H9 (cell line): Measurements from ENCODE around the gene UPF3A. TPM values are rescaled to one million over a fixed set of nuclear protein-coding genes. Genes with fewer than 3 reads are reported as not detected.
A peak's percentile ranks its signal among the peaks of the same experiment; 100 is the strongest.

ENCODE experiments used
- DNase-seq: peaks from one replicate; pipeline ENCODE4 v3.0.0-alpha.2; 2017
- H2AFZ ChIP-seq: one replicate; pipeline ENCODE4 v1.6.1; 2013; ENCODE audit warnings: mild to moderate bottlenecking, low read length, control low read depth, moderate library complexity
- H2AK5ac ChIP-seq: 2 replicates; pipeline ENCODE4 v1.6.1; 2013; ENCODE audit warnings: low read length, control low read depth, mixed read lengths; ENCODE audit not compliant: insufficient read length
- H2BK120ac ChIP-seq: one replicate; pipeline ENCODE4 v1.6.1; 2013; ENCODE audit warnings: low read depth, mild to moderate bottlenecking, low read length, control low read depth, inconsistent platforms; ENCODE audit not compliant: poor library complexity, severe bottlenecking
- H2BK12ac ChIP-seq: 2 replicates; pipeline ENCODE4 v1.6.1; 2013; ENCODE audit warnings: low read length, control low read depth, mixed read lengths, low read depth; ENCODE audit not compliant: insufficient read length
- H2BK15ac ChIP-seq: 2 replicates; pipeline ENCODE4 v1.6.1; 2013; ENCODE audit warnings: low read depth, low read length, control low read depth
- H2BK20ac ChIP-seq: one replicate; pipeline ENCODE4 v1.6.1; 2013; ENCODE audit warnings: low read depth, mild to moderate bottlenecking, low read length, control low read depth, inconsistent platforms; ENCODE audit not compliant: poor library complexity, severe bottlenecking
- H2BK5ac ChIP-seq: 2 replicates; pipeline ENCODE4 v1.6.1; 2013; ENCODE audit warnings: low read length, control low read depth, mixed read lengths; ENCODE audit not compliant: insufficient read length
- H3K14ac ChIP-seq: 2 replicates; pipeline ENCODE4 v1.6.1; 2013; ENCODE audit warnings: low read length, control low read depth; ENCODE audit not compliant: insufficient read depth
- H3K18ac ChIP-seq: 2 replicates; pipeline ENCODE4 v1.6.1; 2013; ENCODE audit warnings: low read depth, mild to moderate bottlenecking, mixed read lengths, low read length, control low read depth; ENCODE audit not compliant: insufficient read length
- H3K23ac ChIP-seq: 2 replicates; pipeline ENCODE4 v1.6.1; 2013; ENCODE audit warnings: low read length, control low read depth, mixed read lengths, low read depth; ENCODE audit not compliant: insufficient read length
- H3K23me2 ChIP-seq: 2 replicates; pipeline ENCODE4 v1.6.1; 2013; ENCODE audit warnings: low read depth, mild to moderate bottlenecking, mixed read lengths, low read length, control low read depth; ENCODE audit not compliant: insufficient read length, poor library complexity, severe bottlenecking
- H3K27ac ChIP-seq: 2 replicates; pipeline ENCODE4 v1.5.1; 2013; ENCODE audit warnings: low read length, control low read depth, mixed read lengths, low read depth; ENCODE audit not compliant: insufficient read length
- H3K27me3 ChIP-seq: 2 replicates; pipeline ENCODE4 v1.6.1; 2013; ENCODE audit warnings: low read length, control low read depth, inconsistent platforms; ENCODE audit not compliant: insufficient read depth
- H3K4ac ChIP-seq: 2 replicates; pipeline ENCODE4 v1.6.1; 2013; ENCODE audit warnings: low read depth, mild to moderate bottlenecking, control low read depth, inconsistent platforms, low read length, moderate library complexity
- H3K4me1 ChIP-seq: 2 replicates; pipeline ENCODE4 v1.6.1; 2013; ENCODE audit warnings: low read length, control low read depth, inconsistent platforms; ENCODE audit not compliant: insufficient read depth
- H3K4me2 ChIP-seq: 2 replicates; pipeline ENCODE4 v1.6.1; 2013; ENCODE audit warnings: low read length, control low read depth, mixed read lengths; ENCODE audit not compliant: insufficient read length, insufficient read depth
- H3K56ac ChIP-seq: 2 replicates; pipeline ENCODE4 v1.6.1; 2013; ENCODE audit warnings: low read depth, mild to moderate bottlenecking, mixed read lengths, low read length, control low read depth; ENCODE audit not compliant: insufficient read length
- H3K79me1 ChIP-seq: 2 replicates; pipeline ENCODE4 v1.6.1; 2013; ENCODE audit warnings: low read depth, mild to moderate bottlenecking, moderate library complexity, low read length, control low read depth, inconsistent platforms; ENCODE audit not compliant: insufficient read depth, poor library complexity, severe bottlenecking
- H3K79me2 ChIP-seq: 2 replicates; pipeline ENCODE4 v1.6.1; 2013; ENCODE audit warnings: low read length, control low read depth, inconsistent platforms; ENCODE audit not compliant: insufficient read depth
- H3K9ac ChIP-seq: 2 replicates; pipeline ENCODE4 v1.6.1; 2013; ENCODE audit warnings: low read length, control low read depth, mixed read lengths; ENCODE audit not compliant: insufficient read length; ENCODE audit errors: extremely low read depth
- H3K9me3 ChIP-seq: one replicate; pipeline ENCODE4 v1.6.1; 2013; ENCODE audit warnings: low read depth, low read length, inconsistent platforms; ENCODE audit not compliant: control insufficient read depth
- H3T11ph ChIP-seq: one replicate; pipeline ENCODE4 v1.6.1; 2013; ENCODE audit warnings: mild to moderate bottlenecking, low read length, control low read depth, inconsistent platforms
- H4K20me1 ChIP-seq: one replicate; pipeline ENCODE4 v1.6.1; 2013; ENCODE audit not compliant: control insufficient read depth, insufficient read length, insufficient read depth
- H4K5ac ChIP-seq: 2 replicates; pipeline ENCODE4 v1.6.1; 2013; ENCODE audit warnings: low read depth, mild to moderate bottlenecking, mixed read lengths, low read length, control low read depth; ENCODE audit not compliant: insufficient read length
- H4K8ac ChIP-seq: replicated peaks from 2 replicates; pipeline ENCODE4 v1.6.1; 2013; ENCODE audit warnings: low read length, control low read depth, mixed read lengths, low read depth; ENCODE audit not compliant: insufficient read length
- H4K91ac ChIP-seq: 2 replicates; pipeline ENCODE4 v1.6.1; 2013; ENCODE audit warnings: low read depth, mild to moderate bottlenecking, moderate library complexity, mixed read lengths, low read length, control low read depth; ENCODE audit not compliant: insufficient read length
- H3K27ac Mint-ChIP-seq, 3 experiments: 2 replicates in 2 of 3; 3 replicates in 1 of 3; pipeline ENCODE4 v1.8.0; 2020 to 2021; ENCODE audit warnings: mixed read lengths in 3 of 3, mild to moderate bottlenecking in 1 of 3, moderate library complexity in 1 of 3
- H3K27me3 Mint-ChIP-seq: 2 replicates; pipeline ENCODE4 v1.8.0; 2021; ENCODE audit warnings: low read depth, mild to moderate bottlenecking, moderate library complexity, mixed read lengths
- H3K36me3 Mint-ChIP-seq, 3 experiments: 2 replicates in 2 of 3; 3 replicates in 1 of 3; pipeline ENCODE4 v1.8.0; 2020 to 2021; ENCODE audit warnings: low read depth in 3 of 3, mixed read lengths in 3 of 3; ENCODE audit not compliant: insufficient read depth in 1 of 3
- H3K4me1 Mint-ChIP-seq, 2 experiments: 2 replicates each; pipeline ENCODE4 v1.8.0; 2020; ENCODE audit warnings: mixed read lengths in 2 of 2
- H3K4me3 Mint-ChIP-seq, 2 experiments: 2 replicates in 1 of 2; 3 replicates in 1 of 2; pipeline ENCODE4 v1.8.0; 2020 to 2021; ENCODE audit warnings: mild to moderate bottlenecking in 2 of 2, mixed read lengths in 2 of 2, moderate library complexity in 1 of 2
- H3K9me3 Mint-ChIP-seq, 2 experiments: 2 replicates in 1 of 2; 3 replicates in 1 of 2; pipeline ENCODE4 v1.8.0; 2020; ENCODE audit warnings: mild to moderate bottlenecking in 2 of 2, mixed read lengths in 2 of 2, moderate library complexity in 1 of 2
- CTCF ChIP-seq: fragments of 200-600 bp; sonication (generic); conservative IDR thresholded peaks from 3 replicates; pipeline ENCODE4 v1.8.0; 2021; ENCODE audit warnings: antibody characterized with exemption, mild to moderate bottlenecking
- WGBS: extraction: QIAGEN DNeasy Blood & Tissue Kit; methylation state at CpG from one replicate; pipeline ENCODE4 v1.1.7; 2013; ENCODE audit warnings: missing lambda C conversion rate, low lambda C conversion rate, mixed read lengths; ENCODE audit not compliant: insufficient read length; ENCODE audit errors: extremely low coverage; 5-methylcytosine and 5-hydroxymethylcytosine counted together
- total RNA-seq: library from RNA; stranded (reverse); gene quantifications from 2 replicates; pipeline ENCODE4 v1.2.1, GENCODE V29; 2021

The UPF3A gene
- total RNA-seq, 1 experiment from 2014 or later = 81.8 TPM

GRCh38 chr13:114339857-114340534 is 58.6 kb downstream of the UPF3A start:
- no peak overlapping the region for H4K91ac ChIP-seq
- H2BK15ac ChIP-seq = no peak overlapping the region
- no peak overlapping the region for H3K14ac ChIP-seq
- H3K4me2 ChIP-seq = no peak overlapping the region
- no peaks in the 10 kb centered on the region for H3K79me2 ChIP-seq
- no peak for DNase-seq
- no peak overlapping the region for H2AK5ac ChIP-seq
- no peaks in the 10 kb centered on the region for H3K27me3 ChIP-seq
- no peak overlapping the region for H3K27ac ChIP-seq
- WGBS = no CpG with 5 or more reads among the region's 10 CpGs
- no peaks in the 10 kb centered on the region; the same call in 1 of the 2 replicates for H3K4me1 ChIP-seq
- Mint-ChIP-seq H3K27me3 (no peaks in the 10 kb centered on the region), H3K36me3 (peaks cover 0 to 4% (median 2%) of the 10 kb centered on the region in 3 experiments; a peak in 1 of 7 replicates), H3K9me3 (peaks cover 0 to 3% of the 10 kb centered on the region in 2 experiments; a peak in 1 of 5 replicates), H3K4me1 (peaks cover 15 to 25% of the 10 kb centered on the region in 2 experiments), H3K4me3 (no peak overlapping the region), H3K27ac (no peak overlapping the region; a peak in 1 of 7 replicates)
- H3K18ac ChIP-seq = no peak overlapping the region
- H3K23ac ChIP-seq = no peak overlapping the region
- H2BK5ac ChIP-seq = no peak overlapping the region
- H4K5ac ChIP-seq = no peak overlapping the region
- no peak overlapping the region for H2BK20ac ChIP-seq
- H2BK120ac ChIP-seq = no peak overlapping the region
- no peak overlapping the region for H4K8ac ChIP-seq
- no peak overlapping the region for H3K56ac ChIP-seq
- peak; percentile 62 for TF ChIP-seq CTCF
- H3K23me2 ChIP-seq = no peaks in the 10 kb centered on the region
- H3K79me1 ChIP-seq = no peaks in the 10 kb centered on the region
- no peak overlapping the region for H2BK12ac ChIP-seq
- H3T11ph ChIP-seq = no peak overlapping the region
- H3K9me3 ChIP-seq = no peaks in the 10 kb centered on the region
- H2AFZ ChIP-seq = no peak overlapping the region
- H4K20me1 ChIP-seq = no peaks in the 10 kb centered on the region
- no peak overlapping the region for H3K4ac ChIP-seq
- H3K9ac ChIP-seq = no peak overlapping the region
